Activated T-cell treated with anti-CD3 and anti-CD28 coated beads for 48 hours (primary cell): Measurements from ENCODE around the gene SPACA4.
A peak's percentile ranks its signal among the peaks of the same experiment; 100 is the strongest.

Experiments used
- DNase-seq: peaks from one replicate; pipeline ENCODE4 v3.0.0-alpha.2; 2020; ENCODE audit warnings: low read depth

SPACA4 gene

GRCh38 chr19:48634424-48635262 lies 28.1 kb downstream of the SPACA4 start:
- DNase-seq: peak; percentile 92

GRCh38 chr19:48635263-48635965 lies 28.9 kb downstream of the SPACA4 start:
- peak; percentile 73 for DNase-seq

- no peak for DNase-seq
These were observed 29.7 kb downstream of the SPACA4 start for GRCh38 chr19:48635966-48636858.

GRCh38 chr19:48636859-48637448 lies 30.4 kb downstream of the SPACA4 start, which contains the start of gene DBP:
Gene DBP, minus strand, starts transcription at chr19:48637379. Its CDS starts 385 bp downstream, at chr19:48636994.
- DNase-seq: no peak

- peak; percentile 96 for DNase-seq
These were observed 31.0 kb downstream of the SPACA4 start for GRCh38 chr19:48637449-48637947.

GRCh38 chr19:48637948-48638830 lies 31.6 kb downstream of the SPACA4 start:
- no peak for DNase-seq

- no peak for DNase-seq
These were observed 32.4 kb downstream of the SPACA4 start for GRCh38 chr19:48638831-48639381.

- DNase-seq: no peak
These were observed 33.2 kb downstream of the SPACA4 start for GRCh38 chr19:48639483-48640375.

- no peak for DNase-seq
These were observed 35.3 kb downstream of the SPACA4 start for GRCh38 chr19:48641850-48642249.

GRCh38 chr19:48642862-48643261 lies 36.3 kb downstream of the SPACA4 start:
- DNase-seq: no peak

GRCh38 chr19:48644355-48644754 lies 37.8 kb downstream of the SPACA4 start:
- DNase-seq: no peak

- DNase-seq: peak; percentile 66
These were observed 38.5 kb downstream of the SPACA4 start for GRCh38 chr19:48644839-48645619.

GRCh38 chr19:48645620-48646000 lies 39.1 kb downstream of the SPACA4 start:
- no peak for DNase-seq

GRCh38 chr19:48646001-48646721 lies 39.6 kb downstream of the SPACA4 start, which contains the start of gene CA11:
Gene CA11, minus strand, starts transcription at chr19:48646187. Its CDS starts 555 bp downstream, at chr19:48645632.
- peak; percentile 87 for DNase-seq

- no peak for DNase-seq
These were observed 40.2 kb downstream of the SPACA4 start for GRCh38 chr19:48646722-48647216.

- no peak for DNase-seq
These were observed 41.6 kb downstream of the SPACA4 start for GRCh38 chr19:48648134-48648533.

- DNase-seq: no peak
These were observed 44.6 kb downstream of the SPACA4 start for GRCh38 chr19:48650974-48651682.
